GM12873 (cell line): ENCODE data around the gene MAST3.

Experiments
- CTCF ChIP-seq: IDR thresholded peaks from 2 replicates; pipeline ENCODE4 v1.5.1; 2012; ENCODE audit warnings: low read depth, mild to moderate bottlenecking, moderate library complexity, low read length, control low read depth; ENCODE audit not compliant: insufficient read depth; ENCODE audit errors: missing control alignments

Gene MAST3

GRCh38 chr19:18108897-18109296 is 11.3 kb downstream of the MAST3 start:
- TF ChIP-seq CTCF = no peak

- TF ChIP-seq CTCF = no peak
Observed at GRCh38 chr19:18109341-18109732, 11.8 kb downstream of the MAST3 start.

GRCh38 chr19:18109733-18110608 is 12.4 kb downstream of the MAST3 start:
- TF ChIP-seq CTCF = no peak

DNA sequence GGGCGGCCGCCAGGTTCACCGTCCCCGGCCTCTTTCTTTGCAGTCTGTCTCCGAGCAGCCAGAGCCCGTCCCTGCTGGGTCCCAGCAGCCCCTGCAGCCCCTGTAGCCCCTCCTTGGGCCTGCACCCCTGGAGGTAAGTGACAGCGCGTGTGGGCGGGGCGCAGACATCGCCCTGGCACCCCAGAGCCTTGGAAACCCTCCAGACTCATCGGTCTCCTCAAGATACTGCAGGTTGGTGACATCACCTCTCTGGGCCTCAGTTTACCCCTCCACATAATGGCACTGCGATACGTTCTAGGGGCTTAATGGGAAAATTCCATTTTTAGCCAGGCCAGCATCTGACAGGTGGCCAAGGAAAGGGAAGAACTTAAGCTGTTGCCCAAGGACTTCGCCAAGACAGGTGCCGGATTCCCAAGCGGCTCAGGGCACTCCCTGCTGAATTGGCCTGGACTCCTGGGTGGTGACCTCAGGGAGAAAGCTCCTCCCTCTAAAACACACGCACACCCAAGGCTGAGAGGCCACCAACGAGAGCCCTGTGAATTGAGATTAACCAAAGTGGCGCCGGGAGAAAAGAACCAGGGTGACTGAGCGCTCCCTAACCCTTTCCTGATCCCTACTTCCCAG is 13.1 kb downstream of the MAST3 start:
- TF ChIP-seq CTCF = no peak

DNA sequence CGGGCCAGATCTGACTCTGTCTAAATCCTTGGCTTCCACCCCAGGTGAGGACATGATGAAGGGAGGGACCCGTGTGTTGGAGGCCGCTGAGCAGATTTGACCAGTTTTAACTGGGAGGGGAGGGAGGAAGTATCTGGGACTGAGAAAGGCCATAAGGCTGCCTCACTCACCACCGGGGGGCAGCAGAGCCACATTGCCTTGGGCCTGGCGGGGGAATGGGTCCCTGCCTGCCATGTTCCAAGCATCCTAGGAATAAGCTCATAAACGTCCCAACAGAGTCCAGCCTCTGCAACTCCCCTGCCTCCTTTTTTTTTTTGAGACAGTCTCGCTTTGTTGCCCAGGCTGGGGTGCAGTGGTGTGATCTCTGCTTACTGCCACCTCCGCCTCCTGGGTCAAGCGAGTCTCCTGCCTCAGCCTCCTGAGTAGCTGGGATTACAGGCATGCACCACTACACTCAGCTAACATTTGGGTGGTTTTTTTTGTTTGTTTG is 15.5 kb downstream of the MAST3 start:
- peak; percentile 93 for TF ChIP-seq CTCF

DNA sequence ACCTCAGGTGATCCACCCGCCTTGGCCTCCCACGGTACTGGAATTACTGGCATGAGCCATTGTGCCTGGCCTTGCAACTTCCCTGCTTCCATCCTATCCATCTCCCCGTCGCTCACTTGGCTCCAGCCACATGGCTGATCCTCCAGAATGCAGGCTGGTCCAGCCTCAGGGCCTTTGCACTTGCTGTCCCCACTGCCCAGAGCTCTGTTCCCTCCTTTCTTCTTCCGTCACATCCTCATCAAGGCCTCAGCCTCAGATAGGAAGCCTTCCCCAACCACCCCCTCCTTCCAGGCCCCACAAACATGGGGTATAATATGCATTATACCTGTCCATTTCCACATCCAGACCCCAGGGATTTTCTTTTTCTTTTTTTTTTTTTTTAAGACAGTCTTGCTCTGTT is 16.2 kb downstream of the MAST3 start:
- no peak for TF ChIP-seq CTCF

GRCh38 chr19:18114483-18114882 is 16.9 kb downstream of the MAST3 start:
- TF ChIP-seq CTCF = no peak
